NCI-H2196 treated with DMSO at 0.1 percent for 48 hours (cell line): ENCODE measurements around the gene STYXL2.

Source experiments
- DNase-seq: peaks from one replicate; lab custom pipeline; 2025; ENCODE audit not compliant: unreplicated experiment; lab: John Stamatoyannopoulos, UW

Gene STYXL2

DNA sequence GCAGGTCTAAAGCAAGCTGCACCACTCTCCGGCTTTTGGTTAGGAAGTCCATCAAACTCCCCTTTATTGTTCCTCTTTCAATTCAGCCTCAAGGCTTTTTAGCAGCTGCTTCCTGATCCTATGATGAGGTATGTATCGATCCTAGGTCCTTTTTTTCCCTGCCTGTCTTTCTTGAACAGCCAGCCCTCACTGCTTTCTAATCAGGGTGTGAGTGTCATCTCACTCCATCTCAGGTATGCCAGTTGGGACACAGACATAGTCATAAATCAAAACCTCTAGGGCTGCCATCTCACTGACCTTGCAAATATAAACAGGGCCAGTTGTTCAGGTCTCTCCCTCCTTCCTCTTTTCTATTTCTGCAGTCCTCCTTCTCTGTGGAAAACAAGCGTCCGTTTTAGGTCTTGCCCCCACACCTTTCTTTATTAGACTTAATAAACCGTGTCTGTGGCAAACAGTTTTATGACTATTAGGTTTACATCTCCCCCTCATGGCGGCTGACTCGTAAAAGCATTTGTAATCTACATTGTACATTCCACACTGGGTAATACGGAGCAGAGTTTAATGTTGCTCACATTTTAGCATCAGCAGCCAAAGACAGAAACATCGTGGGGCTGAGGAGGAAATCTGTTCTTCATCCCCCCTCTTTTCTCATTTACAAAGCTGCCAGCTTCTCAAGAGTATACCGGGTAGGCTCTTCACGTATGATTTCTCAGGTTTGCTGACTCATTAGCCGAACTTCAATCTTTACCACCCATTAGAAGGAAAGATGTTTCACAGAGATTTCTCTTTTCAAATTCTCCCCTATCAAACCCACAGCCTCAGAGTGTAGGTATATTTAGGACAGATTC, 11.6 kb downstream of the STYXL2 start:
- DNase-seq, result no peak

DNA sequence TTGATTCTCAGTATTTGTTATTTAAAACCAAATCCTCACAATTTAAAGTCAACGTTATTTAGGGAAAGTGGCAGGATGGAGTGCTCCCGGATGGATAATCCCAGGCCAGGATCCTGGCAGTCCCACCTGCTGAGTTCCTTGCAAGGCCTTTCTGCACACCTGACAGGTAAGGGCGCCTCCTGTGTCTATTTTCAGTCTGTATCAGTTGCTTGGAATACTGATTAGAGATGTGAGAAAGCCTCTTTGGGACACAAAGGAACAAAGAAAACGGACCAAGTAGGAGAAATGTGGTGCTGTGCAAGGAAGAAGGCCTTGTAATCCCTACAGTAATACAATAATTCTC, 12.2 kb downstream of the STYXL2 start:
- no peak for DNase-seq

DNA sequence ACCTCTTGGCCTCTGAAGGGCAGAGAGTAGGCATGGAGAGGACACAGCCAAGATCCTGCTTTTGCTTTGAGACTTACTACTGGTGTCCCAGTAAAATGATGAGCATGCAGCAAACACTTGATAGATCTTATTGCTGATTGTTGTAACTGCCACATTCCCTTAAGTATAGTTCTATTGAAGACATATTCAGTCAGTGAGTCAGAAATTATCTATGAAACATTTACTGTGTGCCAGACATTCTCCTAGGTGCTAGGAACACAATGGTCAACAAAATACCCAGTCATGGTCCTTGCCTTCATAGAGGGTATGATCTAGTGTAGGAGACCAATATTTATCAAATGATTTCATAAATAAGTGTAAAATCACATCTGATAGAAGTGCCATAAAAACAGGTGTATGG, 13.6 kb downstream of the STYXL2 start:
- no peak for DNase-seq

DNA sequence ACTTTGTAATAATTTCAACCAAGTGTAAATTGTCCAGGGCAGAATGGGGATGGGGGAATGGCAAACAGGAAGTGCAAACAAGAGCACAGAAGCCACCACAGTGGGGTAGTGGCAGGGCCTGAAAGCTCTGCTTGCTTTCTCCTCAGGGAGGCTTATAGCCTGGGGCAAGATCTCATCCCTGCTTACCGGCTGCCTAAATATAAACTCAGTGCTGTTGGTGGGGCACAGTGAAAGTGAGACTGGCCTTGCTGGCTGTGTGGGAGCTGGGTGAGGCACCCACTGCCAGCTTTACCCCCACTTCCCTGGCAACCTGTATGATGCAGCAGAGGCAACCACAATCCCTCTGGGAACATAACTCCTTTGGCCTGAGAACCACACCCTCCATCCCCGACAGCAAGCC, 15.2 kb downstream of the STYXL2 start:
- DNase-seq, result no peak

DNA sequence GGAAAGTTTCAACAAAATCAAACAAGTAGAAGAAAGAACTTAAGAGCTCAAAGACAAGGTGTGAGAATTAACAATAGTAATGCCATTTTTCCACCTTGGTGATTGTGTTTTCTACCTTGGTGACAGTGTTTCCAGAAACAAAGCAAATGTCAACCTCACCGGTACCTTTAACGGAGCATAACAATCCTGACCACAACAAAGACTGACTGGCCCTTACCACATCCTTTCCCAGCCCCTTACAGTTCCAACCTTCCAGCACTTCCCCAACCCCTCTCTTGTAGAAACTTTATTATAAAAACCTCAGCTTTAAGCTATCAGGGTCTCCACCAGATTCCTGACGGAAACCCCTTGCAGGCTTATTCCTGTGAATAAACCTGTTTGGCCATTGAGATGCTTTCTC, 16.7 kb downstream of the STYXL2 start:
- DNase-seq, result no peak

DNA sequence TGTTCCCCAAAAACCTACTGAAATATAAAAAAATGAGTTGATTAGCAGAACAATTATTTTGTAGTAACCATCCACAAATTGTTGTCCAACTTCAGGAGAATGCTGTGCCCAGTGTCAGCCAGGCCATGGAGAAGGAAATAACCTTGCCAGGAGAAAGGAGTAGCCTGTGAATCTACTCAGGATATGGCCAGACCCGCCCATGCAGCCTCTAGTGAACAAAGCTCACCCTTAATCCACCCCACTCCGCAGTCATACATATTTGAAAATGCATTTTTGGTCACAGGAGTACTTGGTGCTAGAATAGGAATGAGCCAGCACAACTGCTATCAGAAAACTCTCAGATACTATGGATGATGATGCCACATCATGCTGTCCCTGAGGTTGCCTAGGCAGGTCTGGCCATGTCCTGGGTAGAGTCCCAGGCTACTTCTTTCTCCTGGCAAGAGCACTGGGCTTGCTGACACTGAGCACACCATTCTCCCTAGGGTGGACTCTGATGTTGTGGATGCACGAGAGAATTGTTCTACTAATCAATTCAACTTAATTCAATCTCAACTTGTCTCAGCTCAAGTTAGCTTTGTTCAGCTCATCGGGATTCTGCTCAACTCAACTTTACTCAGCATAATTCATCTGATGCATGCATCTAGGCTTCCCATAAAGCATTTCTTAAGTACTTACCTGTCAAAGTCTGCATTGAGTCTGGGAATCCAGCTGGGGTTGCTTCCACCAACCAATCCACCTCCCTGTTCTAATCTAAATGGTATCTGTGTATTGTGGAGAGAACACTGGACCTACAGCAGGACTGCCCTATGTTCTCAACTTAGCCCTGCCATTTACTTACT, 18.2 kb downstream of the STYXL2 start:
- DNase-seq, result no peak

DNA sequence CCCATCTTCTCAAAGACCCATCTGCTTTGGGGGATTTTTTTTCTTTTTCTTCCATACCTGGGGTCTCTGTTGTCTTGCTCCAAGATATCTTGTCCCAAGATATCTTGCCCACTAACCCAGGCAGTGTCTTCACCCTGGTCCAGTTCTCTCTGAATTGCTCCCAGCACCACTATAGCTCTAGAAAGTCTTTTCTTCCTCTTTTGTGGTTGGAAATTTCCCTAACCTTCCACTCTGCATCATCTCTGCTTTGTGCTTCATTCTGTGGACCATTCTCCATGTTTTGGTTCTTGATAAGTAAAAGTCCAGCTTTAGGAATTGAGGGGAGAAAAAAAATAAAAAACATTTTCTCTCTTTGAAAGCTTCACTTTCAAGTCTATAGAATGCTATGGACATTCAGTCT, 20.9 kb downstream of the STYXL2 start:
- DNase-seq, result no peak

DNA sequence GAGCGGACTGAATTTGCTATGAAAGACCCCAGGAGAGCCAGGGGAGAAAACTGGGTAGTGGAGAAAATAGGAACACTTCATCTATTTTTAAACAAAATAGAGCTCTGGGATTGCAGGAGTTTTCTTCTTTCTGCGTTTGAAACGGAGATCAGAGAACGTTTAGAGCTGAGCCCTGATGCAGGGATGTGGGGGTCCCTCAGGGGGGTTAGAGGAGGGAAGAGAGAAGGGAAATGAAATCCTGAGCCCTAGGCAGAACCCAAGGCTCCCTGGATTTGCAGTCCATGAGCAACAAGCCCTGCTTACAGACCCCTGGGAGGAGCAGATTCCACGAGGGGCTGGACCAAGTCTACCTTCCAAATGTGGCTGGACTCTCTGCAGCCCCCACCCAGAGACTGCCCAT, 21.8 kb downstream of the STYXL2 start:
- no peak for DNase-seq

DNA sequence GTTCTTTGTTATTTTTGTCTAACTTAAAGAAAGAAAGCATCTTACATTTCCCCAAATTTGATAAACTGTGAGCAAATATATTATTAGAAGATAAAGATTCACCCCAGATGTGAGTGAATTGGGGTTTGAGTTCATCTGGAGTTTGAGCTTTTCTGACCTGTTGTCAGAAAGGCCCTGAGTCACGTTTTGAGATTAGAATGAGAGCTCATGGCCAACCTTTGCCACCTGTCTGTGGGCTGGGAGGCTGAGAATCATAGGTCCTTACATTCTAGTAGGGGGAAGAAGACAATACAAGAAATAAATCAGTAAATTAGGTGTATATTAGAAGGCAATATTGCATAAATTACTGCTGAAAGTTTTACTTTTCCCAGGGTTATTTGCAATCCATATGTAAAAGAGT, 22.3 kb downstream of the STYXL2 start:
- no peak for DNase-seq

DNA sequence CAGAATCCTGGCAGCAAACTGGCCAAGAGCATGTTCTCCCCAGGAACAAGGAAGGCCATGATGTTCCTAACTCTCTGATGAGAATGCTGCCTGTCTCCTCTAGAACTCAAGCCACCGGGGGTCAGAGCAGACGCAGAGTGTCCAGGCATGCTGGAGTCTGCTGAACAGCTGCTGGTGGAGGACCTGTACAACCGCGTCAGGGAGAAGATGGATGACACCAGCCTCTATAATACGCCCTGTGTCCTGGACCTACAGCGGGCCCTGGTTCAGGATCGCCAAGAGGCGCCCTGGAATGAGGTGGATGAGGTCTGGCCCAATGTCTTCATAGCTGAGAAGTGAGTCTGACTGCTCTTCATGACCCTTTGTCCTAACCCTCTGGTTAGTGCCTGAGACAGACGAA, 23.4 kb downstream of the STYXL2 start:
- no peak for DNase-seq

DNA sequence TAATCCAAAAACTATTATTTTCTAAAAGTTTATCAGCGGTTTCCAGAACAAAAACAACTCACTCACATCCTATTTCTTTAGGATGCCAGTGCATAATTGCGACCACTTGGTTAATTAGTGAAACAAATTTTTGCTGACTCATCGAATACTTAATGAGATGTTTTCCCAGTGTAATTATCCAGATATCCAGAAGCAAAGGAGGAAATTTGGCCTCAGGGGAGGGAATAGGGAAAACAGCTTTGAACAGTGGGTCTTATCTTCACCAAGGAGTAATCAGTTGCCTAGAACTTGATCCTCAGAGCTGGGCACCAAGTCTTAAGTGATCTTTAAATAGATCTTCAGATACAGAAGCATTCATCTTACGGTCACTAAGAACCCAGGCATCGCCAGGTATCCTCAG, 24.3 kb downstream of the STYXL2 start:
- no peak for DNase-seq

DNA sequence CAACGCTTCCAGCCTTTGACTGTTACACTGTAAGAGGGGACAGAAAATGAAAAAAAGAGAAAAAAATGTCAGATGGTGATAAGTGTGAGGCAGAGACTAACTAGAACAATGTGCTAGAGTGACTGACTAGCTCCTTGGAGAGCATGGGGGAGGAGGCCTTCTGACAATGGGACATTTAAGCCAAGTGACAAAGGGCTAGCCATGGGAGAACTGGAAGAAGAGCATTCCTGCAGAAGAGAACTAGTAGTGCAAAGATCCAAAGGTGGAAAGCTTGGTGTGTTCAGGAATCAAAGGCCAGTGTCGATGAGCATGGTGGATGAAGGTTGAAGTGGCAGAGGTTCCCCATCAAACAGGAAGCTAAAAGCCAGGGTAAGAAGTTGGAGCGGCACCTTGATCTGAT, 25.8 kb downstream of the STYXL2 start:
- DNase-seq, result no peak

DNA sequence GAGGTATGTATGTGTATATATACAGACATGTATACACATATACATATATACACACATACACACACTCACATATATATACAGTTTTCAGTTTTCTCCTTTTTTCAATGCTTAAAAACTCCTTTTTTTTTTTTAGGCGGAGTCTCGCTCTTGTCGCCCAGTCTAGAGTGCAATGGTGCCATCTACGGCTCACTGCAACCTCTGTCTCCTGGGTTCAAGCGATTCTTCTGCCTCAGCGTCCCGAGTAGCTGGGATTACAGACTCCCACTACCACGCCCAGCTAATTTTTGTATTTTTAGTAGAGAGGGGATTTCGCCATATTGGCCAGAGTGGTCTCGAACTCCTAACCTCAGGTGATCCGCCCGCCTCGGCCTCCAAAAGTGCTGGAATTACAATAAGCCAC, 27.0 kb downstream of the STYXL2 start:
- no peak for DNase-seq

DNA sequence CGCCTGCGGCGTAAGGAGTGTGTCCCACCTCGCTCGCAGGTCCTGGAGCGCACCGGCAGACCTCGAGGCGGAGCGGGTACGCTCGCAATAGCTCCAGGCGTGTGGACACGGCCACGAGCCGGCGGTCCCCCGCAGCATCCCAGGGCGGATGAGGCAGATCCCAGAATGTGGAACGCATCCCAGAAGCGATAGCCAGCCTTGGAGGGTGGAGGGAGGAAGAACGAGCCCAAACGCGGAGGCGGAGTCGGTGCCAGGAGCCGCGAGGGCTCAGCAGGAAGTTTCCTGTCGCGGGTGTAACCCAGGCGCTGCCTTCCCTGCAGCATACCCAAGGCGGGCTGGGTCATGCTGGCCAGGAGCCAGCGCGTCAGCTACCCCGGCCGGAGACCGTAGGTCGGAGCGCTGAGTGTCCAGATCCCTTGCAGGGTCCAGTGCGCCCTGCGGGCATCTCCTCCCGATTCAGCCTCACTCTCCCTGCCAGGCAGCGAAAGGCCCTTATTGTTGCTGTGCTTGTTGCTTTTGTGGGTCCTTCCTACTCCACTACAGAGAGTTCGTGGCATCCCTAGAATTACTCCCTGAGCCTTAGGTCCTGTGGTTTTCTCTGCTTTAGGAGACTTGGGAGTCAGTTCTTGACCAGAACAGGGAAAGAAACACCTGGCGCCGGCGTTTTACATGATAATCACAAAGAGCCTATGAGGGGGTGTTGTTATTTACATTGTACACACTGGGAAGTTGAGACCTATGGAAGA, 27.7 kb downstream of the STYXL2 start:
- DNase-seq, result no peak

DNA sequence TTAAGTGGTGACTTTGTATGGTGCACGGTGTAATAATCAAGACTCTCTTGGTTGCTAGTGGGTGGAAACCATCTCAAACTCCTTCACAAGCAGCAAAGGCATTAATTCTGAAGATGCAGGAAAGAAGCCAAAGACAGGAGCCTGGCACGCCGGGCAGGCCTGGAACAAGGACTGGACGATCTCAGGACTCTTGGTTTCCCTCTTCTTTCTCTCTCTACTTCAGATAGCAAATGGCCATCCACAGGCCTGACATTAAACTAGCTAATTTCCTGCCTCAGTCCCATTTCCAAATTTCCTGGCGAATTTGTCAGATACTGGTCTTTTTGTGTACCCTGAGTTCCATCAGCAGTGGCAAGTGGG, 28.2 kb downstream of the STYXL2 start:
- DNase-seq, result no peak

DNA sequence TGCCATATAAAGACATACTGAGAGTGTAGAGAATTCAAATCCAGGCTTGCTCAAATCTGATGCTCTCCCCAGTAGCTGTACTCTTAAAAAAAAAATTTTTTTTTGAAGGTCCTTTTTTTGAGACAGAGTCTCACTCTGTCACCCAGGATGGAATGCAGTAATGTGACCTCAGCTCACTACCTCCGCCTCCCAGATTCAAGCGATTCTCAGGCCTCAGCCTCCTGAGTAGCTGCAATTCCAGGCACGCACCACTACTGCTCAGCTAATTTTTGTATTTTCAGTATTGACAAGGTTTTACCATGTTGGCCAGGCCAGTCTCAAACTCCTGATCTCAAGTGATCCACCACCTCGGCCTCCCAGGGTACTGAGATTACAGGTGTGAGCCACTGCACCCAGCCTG, 28.7 kb downstream of the STYXL2 start:
- DNase-seq, result no peak

DNA sequence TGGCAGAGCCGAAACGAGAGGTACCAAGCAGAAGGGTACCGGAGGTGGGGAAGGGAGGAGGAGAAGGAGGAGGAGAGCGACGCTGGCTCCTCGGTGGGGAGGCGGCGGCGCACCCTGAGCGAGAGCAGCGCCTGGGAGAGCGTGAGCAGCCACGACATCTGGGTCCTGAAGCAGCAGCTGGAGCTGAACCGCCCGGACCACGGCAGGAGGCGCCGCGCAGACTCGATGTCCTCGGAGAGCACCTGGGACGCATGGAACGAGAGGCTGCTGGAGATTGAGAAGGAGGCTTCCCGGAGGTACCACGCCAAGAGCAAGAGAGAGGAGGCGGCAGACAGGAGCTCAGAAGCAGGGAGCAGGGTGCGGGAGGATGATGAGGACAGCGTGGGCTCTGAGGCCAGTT, 32.4 kb downstream of the STYXL2 start:
- no peak for DNase-seq

DNA sequence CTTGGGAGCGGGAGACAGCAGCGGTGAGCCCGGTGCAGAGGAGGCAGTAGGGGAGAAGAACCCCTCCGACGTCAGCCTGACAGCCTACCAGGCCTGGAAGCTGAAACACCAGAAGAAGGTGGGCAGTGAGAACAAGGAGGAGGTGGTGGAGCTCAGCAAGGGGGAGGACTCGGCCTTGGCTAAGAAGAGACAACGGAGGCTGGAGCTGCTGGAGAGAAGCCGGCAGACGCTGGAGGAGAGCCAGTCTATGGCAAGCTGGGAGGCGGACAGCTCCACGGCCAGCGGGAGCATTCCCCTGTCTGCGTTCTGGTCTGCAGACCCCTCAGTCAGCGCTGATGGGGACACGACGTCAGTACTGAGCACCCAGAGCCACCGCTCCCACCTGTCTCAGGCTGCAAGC, 32.9 kb downstream of the STYXL2 start:
- DNase-seq, result no peak

DNA sequence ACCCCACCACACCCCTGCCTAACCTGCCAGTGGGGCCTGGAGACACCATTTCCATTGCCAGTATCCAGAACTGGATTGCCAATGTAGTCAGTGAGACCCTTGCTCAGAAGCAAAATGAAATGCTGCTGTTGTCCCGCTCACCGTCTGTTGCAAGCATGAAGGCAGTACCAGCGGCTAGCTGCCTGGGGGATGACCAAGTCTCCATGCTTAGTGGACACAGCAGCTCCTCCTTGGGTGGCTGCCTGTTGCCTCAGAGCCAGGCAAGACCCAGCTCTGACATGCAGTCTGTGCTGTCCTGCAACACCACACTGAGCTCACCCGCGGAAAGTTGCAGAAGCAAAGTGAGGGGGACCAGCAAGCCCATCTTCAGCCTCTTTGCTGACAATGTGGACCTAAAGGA, 33.4 kb downstream of the STYXL2 start:
- no peak for DNase-seq

DNA sequence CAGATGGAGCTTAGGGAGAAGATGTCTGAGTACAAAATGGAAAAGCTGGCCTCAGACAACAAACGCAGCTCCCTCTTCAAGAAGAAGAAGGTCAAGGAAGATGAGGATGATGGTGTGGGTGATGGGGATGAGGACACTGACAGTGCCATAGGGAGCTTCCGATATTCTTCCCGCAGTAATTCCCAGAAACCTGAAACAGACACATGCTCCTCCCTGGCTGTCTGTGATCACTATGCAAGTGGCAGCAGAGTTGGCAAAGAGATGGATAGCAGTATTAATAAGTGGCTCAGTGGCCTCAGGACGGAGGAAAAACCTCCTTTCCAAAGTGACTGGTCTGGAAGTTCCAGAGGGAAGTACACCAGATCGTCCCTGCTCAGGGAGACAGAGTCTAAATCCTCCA, 33.8 kb downstream of the STYXL2 start:
- DNase-seq, result no peak

DNA sequence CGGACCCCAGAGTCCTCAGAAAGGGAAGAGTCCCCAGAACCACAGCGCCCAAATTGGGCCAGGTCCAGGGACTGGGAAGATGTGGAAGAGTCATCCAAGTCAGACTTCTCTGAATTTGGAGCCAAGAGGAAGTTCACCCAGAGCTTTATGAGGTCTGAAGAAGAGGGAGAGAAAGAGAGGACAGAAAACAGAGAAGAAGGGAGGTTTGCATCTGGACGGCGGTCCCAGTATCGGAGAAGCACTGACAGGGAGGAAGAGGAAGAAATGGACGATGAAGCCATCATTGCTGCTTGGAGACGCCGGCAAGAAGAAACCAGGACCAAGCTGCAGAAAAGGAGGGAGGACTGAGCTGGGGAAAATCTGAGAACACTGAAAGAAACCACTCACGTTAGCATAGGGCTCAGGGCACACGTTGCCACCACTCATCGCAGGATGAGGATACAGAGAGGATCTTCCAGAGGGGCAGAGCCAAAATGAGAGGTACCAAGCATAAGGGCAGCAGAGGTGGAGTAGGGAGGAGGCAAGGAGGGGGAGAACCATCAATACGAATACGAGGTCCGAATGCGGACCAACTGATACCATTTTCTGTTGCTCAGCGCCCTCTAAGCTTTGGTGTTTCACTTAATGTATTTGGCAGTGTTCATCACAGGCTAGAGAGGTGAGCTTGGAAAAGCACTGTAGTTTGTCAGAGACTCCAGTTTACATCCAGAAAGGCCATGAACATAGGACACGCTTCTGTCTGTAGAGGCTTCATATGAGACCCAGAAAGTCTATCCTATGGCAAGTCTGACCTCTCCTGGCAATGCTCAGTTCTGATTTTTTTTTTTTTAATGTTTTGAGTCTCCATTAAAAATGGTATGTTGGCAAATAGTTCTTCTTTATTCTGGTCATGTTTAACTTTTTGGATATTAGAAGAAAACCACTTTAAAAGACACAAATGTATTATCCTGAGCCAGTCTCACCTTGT, 34.7 kb downstream of the STYXL2 start:
- no peak for DNase-seq
